Stimulated activated effector memory CD8-positive, alpha-beta T cell treated with anti-CD3 and anti-CD28 coated beads, Interleukin-12 subunit alpha, Interleukin-12 subunit beta, amount 100 ng/mL, for 72 hours (primary cell): ENCODE measurements around the gene KCTD6.

Source experiments
- ATAC-seq: fragments of 150-1000 bp; cut with Tn5 transposase; 2 replicates; pipeline ENCODE4 v1.10.0; 2021
- DNase-seq, 2 donors: peaks; one replicate each; pipeline ENCODE4 v3.0.0; 2021 to 2022; ENCODE audit warnings: low spot score in 2 of 2
- H3K27ac Mint-ChIP-seq: one replicate; pipeline ENCODE4 v1.8.0; 2022; ENCODE audit warnings: mild to moderate bottlenecking, mixed read lengths
- H3K36me3 Mint-ChIP-seq: one replicate; pipeline ENCODE4 v1.8.0; 2022; ENCODE audit warnings: mild to moderate bottlenecking, mixed read lengths
- H3K4me1 Mint-ChIP-seq: one replicate; pipeline ENCODE4 v1.8.0; 2022; ENCODE audit warnings: mixed read lengths
- H3K4me3 Mint-ChIP-seq: one replicate; pipeline ENCODE4 v1.8.0; 2022; ENCODE audit warnings: mild to moderate bottlenecking, mixed read lengths
- H3K9me3 Mint-ChIP-seq: one replicate; pipeline ENCODE4 v1.8.0; 2022; ENCODE audit warnings: mixed read lengths

KCTD6 gene

DNA sequence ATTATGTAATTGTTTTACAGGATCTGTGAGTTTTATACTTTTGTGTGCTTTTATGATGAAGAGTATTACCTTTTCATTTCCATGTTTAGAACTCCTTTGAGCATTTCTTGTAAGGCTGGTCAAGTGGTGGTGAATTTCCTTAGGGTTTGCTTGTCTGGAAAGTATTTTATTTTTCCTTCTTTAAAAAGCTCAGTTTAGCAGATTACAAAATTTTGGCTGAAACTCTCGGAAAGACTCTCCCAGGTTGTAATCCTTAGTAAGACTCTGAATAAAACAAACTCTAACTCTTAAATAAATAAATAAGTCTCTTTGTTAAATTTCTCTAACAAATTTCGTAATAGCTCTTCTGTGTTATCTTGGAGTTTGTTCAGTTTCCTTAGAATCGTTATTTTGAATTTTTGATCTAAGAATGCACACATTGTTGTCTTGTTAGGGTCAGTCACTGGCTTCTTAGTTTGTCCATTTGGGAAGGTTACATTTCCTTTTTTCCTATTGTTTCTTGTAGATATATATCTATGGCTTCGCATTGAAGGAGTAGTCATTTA lies 59.8 kb downstream of the KCTD6 start:
- ATAC-seq = no peak

More for the DNA sequence above, 59.8 kb downstream of the KCTD6 start:
- H3K4me1 Mint-ChIP-seq = no peaks in the 10 kb centered on the region
- H3K9me3 Mint-ChIP-seq = no peaks in the 10 kb centered on the region
- no peak for DNase-seq
- no peak overlapping the region for H3K27ac Mint-ChIP-seq
- no peaks in the 10 kb centered on the region for H3K36me3 Mint-ChIP-seq
- no peak overlapping the region for H3K4me3 Mint-ChIP-seq
